NCI-H187 (cell line): Measurements from ENCODE around the gene TMEM43.

ENCODE experiments used
- DNase-seq, 2 experiments: peaks; one replicate each; lab custom pipeline; 2025; lab: John Stamatoyannopoulos, UW

TMEM43 gene

GRCh38 chr3:14178247-14179113 lies 53.6 kb downstream of the TMEM43 start, which contains the start of the genes LSM3 and XPC:
Gene LSM3, plus strand, starts transcription at chr3:14178817. Its CDS starts 44 bp downstream, at chr3:14178861.
Gene XPC, minus strand, starts transcription at chr3:14178601. Its CDS starts 33 bp downstream, at chr3:14178568.
- peak; percentile 60 to 87 for DNase-seq

- no peak for DNase-seq
Measured at GRCh38 chr3:14179114-14179465, 54.2 kb downstream of the TMEM43 start.

- DNase-seq: no peak
Measured at GRCh38 chr3:14179795-14180194, 54.9 kb downstream of the TMEM43 start.

- DNase-seq: no peak
Measured at GRCh38 chr3:14181253-14181652, 56.4 kb downstream of the TMEM43 start.

- no peak for DNase-seq
Measured at GRCh38 chr3:14183015-14183577, 58.2 kb downstream of the TMEM43 start.

GRCh38 chr3:14186854-14187458 lies 62.1 kb downstream of the TMEM43 start:
- no peak for DNase-seq

- DNase-seq: no peak
Measured at GRCh38 chr3:14188041-14188754, 63.3 kb downstream of the TMEM43 start.
